Measurements from ENCODE around the gene INPP4B.

- TF ChIP-seq CTCF (conservative IDR thresholded peaks at IDR 0.05; ENCODE audit: low read depth, low read length) (no peak), POLR2A (IDR thresholded peaks at IDR 0.05; ENCODE audit: low read depth, low read length) (no peak)
Measured at GRCh38 chr4:142351958-142352357, 494.1 kb downstream of the INPP4B start.
